Measurements from ENCODE around the gene KLK2. TPM values are rescaled to one million over a fixed set of nuclear protein-coding genes. Genes with fewer than 3 reads are reported as not detected.
A peak's percentile ranks its signal among the peaks of the same experiment; 100 is the strongest.

The KLK2 gene
- total RNA-seq: not detected in 2 replicates
- long read RNA-seq: 0 reads

GRCh38 chr19:50873056-50873455 lies at the start of gene KLK2:
Gene KLK2 (plus strand): TSS chr19:50873439. CDS start chr19:50873474, 35 bp downstream.
- Mint-ChIP-seq H3K4me3 (ENCODE audit: low read depth) (no peak within 1 kb of the TSS), H3K36me3 (ENCODE audit: insufficient read depth) (no peaks in the 10 kb centered on the region), H3K4me1 (ENCODE audit: low read depth) (no peaks in the 10 kb centered on the region), H3K27me3 (peaks cover 47% of the 10 kb centered on the region), H3K9me3 (ENCODE audit: low read depth) (no peaks in the 10 kb centered on the region), H3K27ac (no peak within 1 kb of the TSS)
- TF ChIP-seq CTCF (IDR thresholded peaks at IDR 0.05; ENCODE audit: unreplicated experiment): no peak
- no peak for DNase-seq (ENCODE audit: low spot score, unreplicated experiment)

- H3K27me3 Mint-ChIP-seq: peaks cover 65% of the 10 kb centered on the region
- H3K36me3 Mint-ChIP-seq (ENCODE audit: insufficient read depth): no peaks in the 10 kb centered on the region
- H3K27ac Mint-ChIP-seq: no peak overlapping the region
- H3K4me3 Mint-ChIP-seq (ENCODE audit: low read depth): no peak overlapping the region
- no peak for TF ChIP-seq CTCF (IDR thresholded peaks at IDR 0.05; ENCODE audit: unreplicated experiment)
- DNase-seq (ENCODE audit: low spot score, unreplicated experiment): no peak
- peaks cover 8% of the 10 kb centered on the region for H3K9me3 Mint-ChIP-seq (ENCODE audit: low read depth)
- H3K4me1 Mint-ChIP-seq (ENCODE audit: low read depth): no peaks in the 10 kb centered on the region
These were observed 46.6 kb upstream of the KLK2 start for GRCh38 chr19:50826492-50827240.

- DNase-seq (ENCODE audit: low spot score, unreplicated experiment): no peak
- TF ChIP-seq CTCF (IDR thresholded peaks at IDR 0.05; ENCODE audit: unreplicated experiment): no peak
- Mint-ChIP-seq H3K9me3 (ENCODE audit: low read depth) (peaks cover 8% of the 10 kb centered on the region), H3K4me1 (ENCODE audit: low read depth) (no peaks in the 10 kb centered on the region), H3K27ac (no peak overlapping the region), H3K36me3 (ENCODE audit: insufficient read depth) (no peaks in the 10 kb centered on the region), H3K27me3 (peaks cover 58% of the 10 kb centered on the region), H3K4me3 (ENCODE audit: low read depth) (no peak overlapping the region)
These were observed 45.8 kb upstream of the KLK2 start for GRCh38 chr19:50827476-50827875.

GRCh38 chr19:50829801-50830200 lies 43.4 kb upstream of the KLK2 start:
- H3K36me3 Mint-ChIP-seq (ENCODE audit: insufficient read depth): no peaks in the 10 kb centered on the region
- H3K4me3 Mint-ChIP-seq (ENCODE audit: low read depth): no peak overlapping the region
- no peaks in the 10 kb centered on the region for H3K4me1 Mint-ChIP-seq (ENCODE audit: low read depth)
- peaks cover 8% of the 10 kb centered on the region for H3K9me3 Mint-ChIP-seq (ENCODE audit: low read depth)
- peaks cover 59% of the 10 kb centered on the region for H3K27me3 Mint-ChIP-seq
- no peak for DNase-seq (ENCODE audit: low spot score, unreplicated experiment)
- H3K27ac Mint-ChIP-seq: peak overlapping the region; percentile 42
- TF ChIP-seq CTCF (IDR thresholded peaks at IDR 0.05; ENCODE audit: unreplicated experiment): no peak

- Mint-ChIP-seq H3K27me3 (peaks cover 55% of the 10 kb centered on the region), H3K9me3 (ENCODE audit: low read depth) (peaks cover 8% of the 10 kb centered on the region), H3K4me1 (ENCODE audit: low read depth) (no peaks in the 10 kb centered on the region), H3K36me3 (ENCODE audit: insufficient read depth) (no peaks in the 10 kb centered on the region), H3K27ac (no peak overlapping the region), H3K4me3 (ENCODE audit: low read depth) (no peak overlapping the region)
- no peak for DNase-seq (ENCODE audit: low spot score, unreplicated experiment)
- no peak for TF ChIP-seq CTCF (IDR thresholded peaks at IDR 0.05; ENCODE audit: unreplicated experiment)
These were observed 42.8 kb upstream of the KLK2 start for GRCh38 chr19:50830266-50831025.
